ENCODE results near the gene LDLRAD3.

- no peak for TF ChIP-seq POLR2A (IDR thresholded peaks at IDR 0.05)
- no peak for TF ChIP-seq CTCF (IDR thresholded peaks at IDR 0.05)
Observed at GRCh38 chr11:36026315-36026968, 82.6 kb downstream of the LDLRAD3 start.

Data from adrenal gland (tissue), 5 donors.